HUES6 (cell line): Measurements from ENCODE around the gene GLB1L3.
"Not testable (repeated sequence)": the region's sequence is repeated elsewhere in the genome, so short reads cannot be mapped to it uniquely, and the experiment has no call there.

ENCODE experiments used
- H3K27ac ChIP-seq: 2 replicates; pipeline ENCODE4 v1.7.0; 2013; ENCODE audit warnings: low read depth, mild to moderate bottlenecking, low read length, inconsistent platforms
- H3K27me3 ChIP-seq: 2 replicates; pipeline ENCODE4 v1.6.1; 2013; ENCODE audit warnings: low read length; ENCODE audit not compliant: control insufficient read depth, insufficient read depth
- H3K36me3 ChIP-seq: 2 replicates; pipeline ENCODE4 v1.6.1; 2013; ENCODE audit warnings: low read length; ENCODE audit not compliant: control insufficient read depth, insufficient read depth
- H3K4me1 ChIP-seq: 2 replicates; pipeline ENCODE4 v1.6.1; 2013; ENCODE audit warnings: low read length; ENCODE audit not compliant: control insufficient read depth, insufficient read depth
- H3K4me3 ChIP-seq: 2 replicates; pipeline ENCODE4 v1.5.1; 2013; ENCODE audit warnings: low read depth, low read length
- H3K9ac ChIP-seq: one replicate; pipeline ENCODE4 v1.6.1; 2013; ENCODE audit warnings: mild to moderate bottlenecking, low read length
- H3K9me3 ChIP-seq: 2 replicates; pipeline ENCODE4 v1.6.1; 2013; ENCODE audit warnings: low read depth, low read length; ENCODE audit not compliant: control insufficient read depth, insufficient read depth

Gene GLB1L3

DNA sequence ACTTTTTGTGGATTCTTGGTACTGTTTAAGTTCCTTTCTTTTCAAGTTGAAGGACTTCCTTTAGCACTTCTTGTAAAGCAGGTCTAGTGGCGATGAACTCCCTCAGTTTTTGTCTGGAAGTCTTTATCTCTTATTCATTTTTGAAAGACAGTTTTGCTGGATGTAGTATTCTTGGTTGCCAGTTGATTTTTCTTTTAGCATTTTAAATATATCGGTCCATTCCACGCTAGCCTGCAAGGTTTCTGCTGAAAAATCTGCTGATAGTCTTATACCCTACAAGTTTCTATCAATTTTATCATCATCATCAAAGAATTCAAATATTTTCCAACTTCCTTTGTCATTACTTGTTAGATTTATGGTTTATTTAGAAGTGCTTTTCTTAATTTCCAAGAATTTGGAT, 40.9 kb downstream of the GLB1L3 start:
- no peak overlapping the region for H3K4me3 ChIP-seq
- H3K27ac ChIP-seq = no peak overlapping the region
- peaks cover 8% of the 10 kb centered on the region; the same call in 1 of the 2 replicates for H3K4me1 ChIP-seq
- H3K9ac ChIP-seq = no peak overlapping the region
- peaks cover 5% of the 10 kb centered on the region; the same call in 1 of the 2 replicates for H3K9me3 ChIP-seq
- H3K27me3 ChIP-seq = no peaks in the 10 kb centered on the region
- peaks cover 14% of the 10 kb centered on the region for H3K36me3 ChIP-seq

GRCh38 chr11:134321373-134321772, 45.2 kb downstream of the GLB1L3 start:
- not testable (repeated sequence) for H3K27ac ChIP-seq, H3K9me3 ChIP-seq, H3K4me3 ChIP-seq, H3K9ac ChIP-seq, H3K4me1 ChIP-seq, H3K27me3 ChIP-seq
- peaks cover 14% of the 10 kb centered on the region for H3K36me3 ChIP-seq

DNA sequence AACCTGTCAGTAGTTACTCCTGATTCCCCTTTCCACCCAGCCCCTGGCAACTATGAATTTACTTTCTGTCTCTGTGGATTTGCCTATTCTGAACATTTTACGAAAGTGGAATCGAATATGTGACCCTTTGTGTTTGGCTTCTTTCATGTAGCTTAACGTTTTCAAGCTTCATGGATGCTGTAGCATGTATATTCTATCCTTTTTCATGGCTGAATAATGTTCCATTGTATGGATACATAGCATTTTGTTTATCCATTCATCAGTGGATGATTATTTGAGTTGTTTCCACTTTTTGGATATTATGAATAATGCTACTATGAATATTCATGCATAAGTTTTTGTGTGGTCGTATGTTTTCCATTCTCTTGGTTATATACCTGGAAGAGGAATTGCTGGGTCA, 46.4 kb downstream of the GLB1L3 start:
- Histone ChIP-seq H3K9ac (no peak overlapping the region), H3K9me3 (no peaks in the 10 kb centered on the region), H3K4me1 (no peaks in the 10 kb centered on the region), H3K36me3 (peaks cover 14% of the 10 kb centered on the region), H3K4me3 (no peak overlapping the region), H3K27ac (no peak overlapping the region), H3K27me3 (no peaks in the 10 kb centered on the region)

DNA sequence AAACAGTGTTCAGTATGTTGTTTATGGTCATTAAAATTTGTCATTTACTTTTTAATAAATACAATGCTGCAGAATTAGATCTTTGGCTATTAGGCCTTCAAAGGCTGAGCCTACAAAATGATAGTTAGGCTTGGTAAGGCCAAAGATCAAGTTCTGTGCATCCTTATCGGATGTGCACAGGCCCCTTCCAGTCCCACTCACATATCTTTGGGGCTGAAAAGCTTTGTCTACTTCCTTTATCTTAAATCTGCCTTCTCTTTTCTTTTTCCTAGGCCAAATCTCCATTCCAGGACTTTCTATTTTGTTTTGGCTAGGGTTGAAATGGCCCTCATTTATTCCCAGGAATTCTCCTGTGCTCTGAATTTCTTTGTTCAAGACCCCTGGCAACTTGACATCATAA, 52.3 kb downstream of the GLB1L3 start:
- Histone ChIP-seq H3K4me3 (no peak overlapping the region), H3K9ac (no peak overlapping the region), H3K4me1 (peaks cover 12% of the 10 kb centered on the region), H3K36me3 (no peaks in the 10 kb centered on the region), H3K27me3 (peaks cover 32% of the 10 kb centered on the region), H3K9me3 (no peaks in the 10 kb centered on the region), H3K27ac (no peak overlapping the region)

GRCh38 chr11:134330611-134331353, 54.6 kb downstream of the GLB1L3 start:
- no peaks in the 10 kb centered on the region for H3K36me3 ChIP-seq
- H3K9me3 ChIP-seq = no peaks in the 10 kb centered on the region
- peak overlapping the region; percentile 62 for H3K4me3 ChIP-seq
- peaks cover 12% of the 10 kb centered on the region for H3K4me1 ChIP-seq
- H3K9ac ChIP-seq = no peak overlapping the region
- peaks cover 56% of the 10 kb centered on the region for H3K27me3 ChIP-seq
- H3K27ac ChIP-seq = no peak overlapping the region

DNA sequence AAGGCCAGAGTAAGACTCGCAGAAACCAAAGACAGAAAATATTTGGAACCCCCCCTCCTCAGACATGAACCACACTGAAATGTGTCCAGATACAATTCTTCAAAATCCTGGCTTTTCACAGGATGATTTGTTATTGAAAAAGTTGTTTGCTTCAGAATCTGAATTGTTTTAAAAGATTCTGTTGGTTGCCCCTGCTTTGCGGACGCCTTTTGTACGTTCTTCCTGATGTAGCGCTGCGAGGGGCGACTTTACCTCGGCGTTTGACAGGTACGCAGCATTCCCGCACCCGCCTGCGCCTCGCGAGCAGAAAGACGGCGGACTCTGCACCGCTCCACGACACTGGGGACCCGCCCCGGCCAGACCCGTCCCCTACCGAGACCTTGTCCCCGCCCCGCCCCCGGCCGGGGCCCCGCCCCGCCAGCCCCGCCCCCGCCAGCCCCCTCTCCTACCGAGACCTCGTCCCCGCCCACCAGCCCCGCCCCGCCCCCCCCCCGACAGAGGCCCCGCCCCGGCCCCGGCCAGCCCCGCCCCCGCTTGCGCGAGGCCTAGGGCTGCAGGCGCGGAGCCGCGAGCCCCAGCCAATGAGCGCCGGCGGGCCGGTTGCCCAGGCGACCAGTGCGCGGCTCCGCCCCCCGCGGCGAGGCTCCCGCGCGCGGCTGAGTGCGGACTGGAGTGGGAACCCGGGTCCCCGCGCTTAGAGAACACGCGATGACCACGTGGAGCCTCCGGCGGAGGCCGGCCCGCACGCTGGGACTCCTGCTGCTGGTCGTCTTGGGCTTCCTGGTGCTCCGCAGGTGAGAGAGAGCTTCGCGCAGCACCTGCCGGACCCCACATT, 55.4 kb downstream of the GLB1L3 start, which contains the start of gene GLB1L2:
Gene GLB1L2, plus strand, starts transcription at position 635 of the 835 bp plus-strand sequence. Its CDS starts 74 bp downstream, at position 709.
- peaks cover 12% of the 10 kb centered on the region for H3K4me1 ChIP-seq
- no peak within 1 kb of the TSS for H3K9ac ChIP-seq
- no peaks in the 10 kb centered on the region for H3K9me3 ChIP-seq
- H3K4me3 ChIP-seq = peak within 1 kb of the TSS; percentile 85
- no peak within 1 kb of the TSS for H3K27ac ChIP-seq
- H3K36me3 ChIP-seq = no peaks in the 10 kb centered on the region
- peaks cover 56% of the 10 kb centered on the region for H3K27me3 ChIP-seq

- Histone ChIP-seq H3K27ac (no peak overlapping the region), H3K4me3 (peak overlapping the region; percentile 85), H3K9ac (no peak overlapping the region), H3K9me3 (no peaks in the 10 kb centered on the region), H3K4me1 (peaks cover 12% of the 10 kb centered on the region), H3K27me3 (peaks cover 56% of the 10 kb centered on the region), H3K36me3 (no peaks in the 10 kb centered on the region)
These were observed 56.0 kb downstream of the GLB1L3 start for GRCh38 chr11:134332189-134332631.

DNA sequence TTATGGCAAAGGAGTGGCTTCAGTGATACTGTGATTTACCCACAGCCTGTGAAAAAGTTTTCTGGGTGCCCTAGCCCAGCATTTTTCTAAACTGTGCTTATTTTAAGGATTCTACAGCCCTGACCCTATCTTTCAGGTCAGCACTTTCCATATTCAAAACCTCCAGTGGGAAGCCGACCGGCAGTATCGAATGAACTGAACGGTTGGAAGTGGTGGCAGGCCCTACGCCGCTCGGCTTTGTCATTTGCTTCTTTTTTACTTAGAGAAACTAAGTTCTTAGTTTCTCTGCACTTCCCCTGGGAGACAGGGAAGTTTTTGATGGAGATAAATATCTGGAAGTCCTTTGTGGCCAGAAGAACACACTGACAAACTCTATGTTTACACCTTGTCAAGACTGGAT, 56.6 kb downstream of the GLB1L3 start:
- Histone ChIP-seq H3K36me3 (no peaks in the 10 kb centered on the region), H3K27me3 (peaks cover 56% of the 10 kb centered on the region), H3K4me1 (peaks cover 12% of the 10 kb centered on the region), H3K9me3 (no peaks in the 10 kb centered on the region), H3K9ac (no peak overlapping the region), H3K4me3 (peak overlapping the region; percentile 85), H3K27ac (no peak overlapping the region)

- peaks cover 56% of the 10 kb centered on the region for H3K27me3 ChIP-seq
- H3K4me1 ChIP-seq = peaks cover 12% of the 10 kb centered on the region
- no peaks in the 10 kb centered on the region for H3K9me3 ChIP-seq
- H3K36me3 ChIP-seq = no peaks in the 10 kb centered on the region
- H3K4me3 ChIP-seq = no peak overlapping the region
- no peak overlapping the region for H3K9ac ChIP-seq
- no peak overlapping the region for H3K27ac ChIP-seq
These were observed 57.1 kb downstream of the GLB1L3 start for GRCh38 chr11:134333312-134333711.

GRCh38 chr11:134333946-134334345, 57.8 kb downstream of the GLB1L3 start:
- Histone ChIP-seq H3K27ac (no peak overlapping the region), H3K36me3 (no peaks in the 10 kb centered on the region), H3K4me3 (no peak overlapping the region), H3K9me3 (no peaks in the 10 kb centered on the region), H3K27me3 (peaks cover 56% of the 10 kb centered on the region), H3K9ac (no peak overlapping the region), H3K4me1 (peaks cover 12% of the 10 kb centered on the region)
